Stimulated activated naive B cell treated with anti-CD40 and anti-IgM and Interleukin-4, amounts not matched to agents 10 μg/mL and 1 μg/mL and 100 μg/mL, for 72 hours (primary cell): Measurements from ENCODE around the gene CSF1.

ENCODE experiments used
- ATAC-seq, 2 donors: fragments of 150-1000 bp; cut with Tn5 transposase; replicated peaks; 2 replicates each; pipeline ENCODE4 v1.10.0; 2021; ENCODE audit warnings: moderate library complexity in 1 of 2
- DNase-seq: peaks from one replicate; pipeline ENCODE4 v3.0.0; 2021
- H3K27ac Mint-ChIP-seq: one replicate; pipeline ENCODE4 v1.8.0; 2022; ENCODE audit warnings: mild to moderate bottlenecking, mixed read lengths
- H3K27me3 Mint-ChIP-seq, 2 donors: one replicate each; pipeline ENCODE4 v1.8.0; 2022; ENCODE audit warnings: mixed read lengths in 2 of 2
- H3K36me3 Mint-ChIP-seq, 2 donors: one replicate each; pipeline ENCODE4 v1.8.0; 2022; ENCODE audit warnings: mixed read lengths in 2 of 2, mild to moderate bottlenecking in 1 of 2
- H3K4me1 Mint-ChIP-seq, 2 donors: one replicate each; pipeline ENCODE4 v1.8.0; 2022; ENCODE audit warnings: mixed read lengths in 2 of 2, mild to moderate bottlenecking in 1 of 2
- H3K4me3 Mint-ChIP-seq, 2 donors: one replicate each; pipeline ENCODE4 v1.8.0; 2022; ENCODE audit warnings: mild to moderate bottlenecking in 2 of 2, mixed read lengths in 2 of 2, moderate library complexity in 1 of 2
- H3K9me3 Mint-ChIP-seq, 2 donors: one replicate each; pipeline ENCODE4 v1.8.0; 2022; ENCODE audit warnings: mixed read lengths in 2 of 2, mild to moderate bottlenecking in 1 of 2

The CSF1 gene

DNA sequence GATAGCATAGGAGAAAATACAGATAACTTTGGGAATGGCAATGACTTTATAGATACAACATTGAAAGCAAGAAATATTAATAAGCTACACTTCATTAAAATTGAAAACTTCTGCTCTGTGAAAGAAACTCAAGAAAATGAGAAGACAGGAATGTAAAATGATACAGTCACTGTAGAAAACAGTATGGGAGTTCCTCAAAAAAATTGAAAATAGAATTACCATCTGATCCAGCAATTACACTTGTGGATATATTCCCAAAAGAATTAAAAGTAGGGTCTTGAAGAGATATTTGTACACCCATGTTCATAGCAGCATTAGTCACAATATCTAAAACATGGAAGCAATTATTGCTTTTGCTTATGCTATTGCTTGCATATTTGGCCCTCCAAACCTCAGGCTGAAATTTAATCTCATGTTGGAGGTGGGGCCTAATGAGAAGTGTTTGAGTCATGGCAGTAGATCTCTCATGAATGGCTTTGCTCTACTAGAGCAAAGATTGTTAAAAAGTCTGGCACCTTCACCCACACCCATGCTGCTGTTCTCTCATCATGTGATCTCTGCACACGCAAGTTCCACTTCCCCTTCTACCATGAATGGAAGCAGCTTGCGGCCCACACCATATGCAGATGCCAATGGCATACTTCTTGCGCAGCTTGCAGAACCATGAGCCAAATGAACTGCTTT is 58.6 kb downstream of the CSF1 start:
- peaks cover 0 to 10% of the 10 kb centered on the region in 2 donors for H3K9me3 Mint-ChIP-seq
- DNase-seq (no peak), ATAC-seq (peak; percentile 77 to 82)
- H3K27me3 Mint-ChIP-seq: peaks cover 5 to 8% of the 10 kb centered on the region in 2 donors
- H3K4me1 Mint-ChIP-seq: peaks cover 4 to 11% of the 10 kb centered on the region in 2 donors
- no peak overlapping the region for H3K27ac Mint-ChIP-seq
- no peak overlapping the region for H3K4me3 Mint-ChIP-seq
- no peaks in the 10 kb centered on the region for H3K36me3 Mint-ChIP-seq

DNA sequence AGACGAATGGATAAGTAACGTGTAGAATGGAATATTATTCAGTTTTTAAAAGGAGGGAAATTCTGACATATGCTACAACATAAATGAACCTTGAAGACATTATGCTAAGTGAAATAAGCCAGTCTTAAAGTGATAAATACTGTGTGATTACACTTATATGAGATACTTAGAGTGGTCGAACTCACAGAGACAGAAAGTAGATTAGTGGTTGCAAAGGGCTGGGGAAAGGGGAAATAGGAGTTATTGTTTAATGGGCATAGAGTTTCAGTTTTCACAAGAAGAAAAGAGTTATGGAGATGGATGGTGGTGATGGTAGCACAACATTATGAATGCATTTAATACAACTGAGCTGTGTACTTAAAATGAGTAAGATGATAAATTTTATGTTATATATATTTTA is 59.3 kb downstream of the CSF1 start:
- peak; percentile 67 to 75 for ATAC-seq
- Mint-ChIP-seq H3K36me3 (no peaks in the 10 kb centered on the region), H3K9me3 (peaks cover 0 to 9% of the 10 kb centered on the region in 2 donors), H3K27me3 (peaks cover 5% of the 10 kb centered on the region in 2 donors), H3K27ac (no peak overlapping the region), H3K4me3 (no peak overlapping the region), H3K4me1 (peaks cover 4 to 11% of the 10 kb centered on the region in 2 donors)
- no peak for DNase-seq

DNA sequence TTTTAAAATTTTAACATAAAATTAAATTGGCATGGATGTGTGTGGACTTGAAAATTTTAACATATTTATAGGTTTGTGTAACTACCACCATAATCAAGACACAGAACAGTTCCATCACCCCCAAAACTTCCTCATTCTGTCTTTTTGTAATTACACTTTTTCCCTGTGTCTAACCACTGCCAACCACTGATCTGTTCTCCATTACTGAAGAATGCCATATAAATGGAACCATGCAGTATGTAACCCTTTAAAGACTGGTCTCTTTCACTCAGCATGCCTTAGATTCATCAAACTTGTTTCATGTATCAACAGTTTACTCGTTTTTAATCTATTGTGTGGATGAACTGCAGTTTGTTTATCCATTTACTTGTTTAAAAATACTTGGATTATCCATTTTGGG is 60.9 kb downstream of the CSF1 start:
- H3K4me1 Mint-ChIP-seq: peaks cover 4 to 11% of the 10 kb centered on the region in 2 donors
- H3K4me3 Mint-ChIP-seq: no peak overlapping the region
- peaks cover 0 to 5% of the 10 kb centered on the region in 2 donors for H3K9me3 Mint-ChIP-seq
- no peaks in the 10 kb centered on the region for H3K36me3 Mint-ChIP-seq
- ATAC-seq (no peak), DNase-seq (no peak)
- no peak overlapping the region for H3K27ac Mint-ChIP-seq
- H3K27me3 Mint-ChIP-seq: peaks cover 0 to 4% of the 10 kb centered on the region in 2 donors

DNA sequence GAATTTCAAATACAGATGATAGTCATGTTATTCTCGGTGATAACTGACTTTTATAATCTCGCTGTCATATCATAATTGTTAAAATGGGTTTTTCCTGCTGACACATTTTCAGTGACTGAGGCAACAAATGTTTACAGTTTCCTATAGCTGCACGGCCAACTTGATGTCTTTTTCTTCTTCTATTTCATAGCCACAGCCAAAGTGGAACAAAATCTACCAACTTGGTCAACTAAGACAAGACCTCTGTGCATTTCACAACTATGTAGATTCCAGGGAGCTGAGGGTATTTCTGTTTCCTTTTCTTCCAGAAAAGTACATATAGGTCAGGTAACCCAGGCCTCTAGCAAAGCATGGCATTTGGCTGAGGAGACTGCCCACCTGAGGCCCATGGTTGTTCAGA is 63.5 kb downstream of the CSF1 start:
- Mint-ChIP-seq H3K4me3 (no peak overlapping the region), H3K4me1 (peaks cover 4 to 10% of the 10 kb centered on the region in 2 donors), H3K27ac (no peak overlapping the region), H3K36me3 (no peaks in the 10 kb centered on the region), H3K9me3 (peaks cover 0 to 5% of the 10 kb centered on the region in 2 donors), H3K27me3 (peaks cover 17 to 25% of the 10 kb centered on the region in 2 donors)
- DNase-seq: no peak
- ATAC-seq: no peak

DNA sequence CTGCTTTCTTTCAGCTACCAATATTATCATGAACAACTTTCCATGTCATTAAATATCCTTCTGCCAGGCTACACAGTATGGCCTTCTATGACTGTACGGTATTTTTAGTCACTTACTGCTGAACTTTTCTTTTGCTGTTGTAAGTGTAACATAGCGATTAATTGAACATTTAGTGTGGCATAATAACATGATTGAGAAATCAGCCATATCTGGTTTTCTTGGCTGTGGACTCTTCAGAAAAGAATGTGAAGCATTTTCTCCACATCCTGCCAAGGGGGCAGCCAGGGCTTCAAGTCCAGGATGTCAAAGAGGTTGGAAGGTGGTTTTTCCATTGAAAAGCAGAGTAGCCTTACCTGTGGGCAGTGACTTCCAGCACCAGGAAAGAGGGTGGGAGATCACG is 65.1 kb downstream of the CSF1 start:
- ATAC-seq: no peak
- Mint-ChIP-seq H3K9me3 (no peaks in the 10 kb centered on the region), H3K27ac (no peak overlapping the region), H3K4me1 (no peaks in the 10 kb centered on the region), H3K36me3 (no peaks in the 10 kb centered on the region), H3K4me3 (no peak overlapping the region), H3K27me3 (peaks cover 23 to 26% of the 10 kb centered on the region in 2 donors)
- DNase-seq: no peak

DNA sequence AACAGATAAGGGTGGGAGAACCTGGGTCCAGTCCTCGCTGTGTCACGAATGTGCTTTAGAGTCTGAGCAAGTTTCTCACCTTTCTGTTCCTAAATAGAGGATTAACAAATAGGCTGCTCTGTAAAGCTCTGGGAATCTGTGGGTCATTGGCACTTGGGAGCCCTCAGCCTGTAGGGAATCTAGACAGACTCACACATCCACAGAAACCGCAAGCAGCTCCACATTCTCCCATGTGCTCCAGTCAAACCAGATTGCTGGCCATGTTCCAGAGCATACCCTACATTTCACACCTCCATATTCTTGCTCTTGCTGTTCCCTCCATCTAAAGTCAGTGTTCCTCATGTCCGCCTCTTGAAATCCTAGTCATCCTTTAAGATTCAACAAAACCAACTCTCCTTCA is 66.1 kb downstream of the CSF1 start:
- Mint-ChIP-seq H3K9me3 (no peaks in the 10 kb centered on the region), H3K4me3 (no peak overlapping the region), H3K36me3 (no peaks in the 10 kb centered on the region), H3K4me1 (no peaks in the 10 kb centered on the region), H3K27ac (no peak overlapping the region), H3K27me3 (peaks cover 26 to 28% of the 10 kb centered on the region in 2 donors)
- ATAC-seq (no peak), DNase-seq (no peak)

DNA sequence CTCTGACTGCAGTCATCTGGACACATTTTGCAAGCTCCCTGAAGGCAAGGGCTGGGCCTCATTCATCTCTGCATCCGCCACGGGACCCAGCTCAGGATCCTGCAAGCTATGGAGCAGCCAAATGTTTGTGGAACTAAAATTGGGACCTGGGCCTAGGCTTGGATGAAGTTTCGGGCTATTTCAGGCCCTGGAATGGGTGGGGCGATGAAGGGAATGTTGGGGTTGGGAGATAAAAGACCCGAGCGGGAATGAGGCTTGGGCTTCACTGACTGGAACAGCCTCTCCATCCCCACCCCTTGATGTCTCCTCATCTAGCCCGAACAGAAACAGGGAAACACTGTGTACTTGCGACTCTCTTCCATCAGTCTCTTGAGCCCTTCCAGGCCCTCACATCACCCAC is 66.6 kb downstream of the CSF1 start:
- no peak for ATAC-seq
- Mint-ChIP-seq H3K36me3 (no peaks in the 10 kb centered on the region), H3K4me1 (no peaks in the 10 kb centered on the region), H3K27me3 (peaks cover 26 to 28% of the 10 kb centered on the region in 2 donors), H3K27ac (no peak overlapping the region), H3K4me3 (no peak overlapping the region), H3K9me3 (no peaks in the 10 kb centered on the region)
- DNase-seq: no peak

DNA sequence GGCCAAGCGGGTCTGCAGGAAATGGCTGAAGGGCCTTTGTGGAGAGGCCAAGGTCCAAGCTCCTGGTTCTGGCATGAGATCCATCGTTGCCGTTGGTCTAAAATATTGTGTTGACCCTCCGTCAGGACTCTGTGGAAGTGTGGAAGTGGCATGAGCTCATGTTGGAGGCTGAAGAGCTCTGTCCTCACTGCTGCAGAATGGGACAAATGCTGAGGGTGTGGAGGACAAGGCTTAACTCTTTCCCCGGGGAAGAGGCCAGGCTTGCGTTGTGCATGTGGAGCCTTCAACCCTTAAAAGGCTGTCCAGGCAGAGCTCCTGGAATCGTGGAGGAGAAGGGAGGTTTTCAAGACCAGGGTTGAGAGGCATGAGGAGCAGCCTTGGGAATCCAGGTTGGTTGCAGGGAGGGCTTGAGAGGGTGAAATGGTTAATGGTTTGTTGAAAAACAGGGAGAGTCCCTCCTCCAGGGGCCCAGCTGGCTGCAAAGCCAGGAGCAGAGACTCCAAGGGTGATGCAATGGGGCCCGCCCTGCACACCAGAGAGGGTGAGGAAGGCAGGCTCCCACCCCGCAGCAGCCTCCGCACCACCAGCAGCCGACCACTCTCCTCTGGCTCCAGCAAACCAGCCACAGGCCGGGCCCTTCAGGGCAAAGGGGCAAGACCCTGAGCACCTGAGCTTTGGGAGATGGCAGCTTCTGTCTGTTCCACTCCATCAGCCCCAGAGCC is 67.2 kb downstream of the CSF1 start:
- no peaks in the 10 kb centered on the region for H3K4me1 Mint-ChIP-seq
- H3K4me3 Mint-ChIP-seq: no peak overlapping the region

DNA sequence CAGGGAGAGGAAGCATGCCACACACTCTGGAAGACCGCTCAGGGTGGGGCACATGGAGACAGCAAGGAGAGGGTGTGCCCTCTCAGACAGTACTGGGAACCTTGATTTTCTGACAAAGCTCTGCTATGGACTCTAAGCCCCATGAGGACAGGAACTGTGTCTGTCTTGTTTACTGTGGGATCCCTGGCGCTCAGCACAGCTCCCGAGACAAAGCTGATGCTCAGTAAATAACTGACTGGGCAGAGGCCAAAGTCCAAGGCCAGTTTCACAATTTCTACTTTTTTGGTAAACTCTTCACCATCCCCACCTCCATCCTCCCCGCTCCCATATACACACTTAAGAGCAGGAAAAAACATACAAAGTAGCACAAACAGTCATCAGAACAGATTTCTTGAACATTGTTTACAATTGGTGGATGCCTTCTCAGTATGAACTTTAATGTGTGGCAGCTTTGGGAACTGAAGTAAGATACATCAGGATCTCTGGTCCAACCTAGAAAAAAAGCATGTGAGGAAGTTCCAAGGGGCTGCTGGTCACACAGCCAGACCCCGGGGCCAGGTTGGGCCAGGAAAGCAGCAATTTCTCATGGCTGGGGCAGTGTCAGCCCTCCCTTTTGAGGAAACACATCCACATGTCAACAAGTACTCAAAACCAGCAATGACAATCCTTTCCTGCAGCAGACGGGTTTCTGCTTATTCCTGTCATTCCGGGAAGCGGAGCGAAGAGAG is 68.3 kb downstream of the CSF1 start:
- no peak for DNase-seq
- no peak overlapping the region for H3K27ac Mint-ChIP-seq
- no peak overlapping the region for H3K4me3 Mint-ChIP-seq
- H3K4me1 Mint-ChIP-seq: peaks cover 0 to 2% of the 10 kb centered on the region in 2 donors
- no peaks in the 10 kb centered on the region for H3K9me3 Mint-ChIP-seq
- H3K27me3 Mint-ChIP-seq: peaks cover 26 to 28% of the 10 kb centered on the region in 2 donors
- no peaks in the 10 kb centered on the region for H3K36me3 Mint-ChIP-seq
- ATAC-seq: no peak

More for the DNA sequence above, 67.2 kb downstream of the CSF1 start:
- no peak for ATAC-seq
- Mint-ChIP-seq H3K27me3 (peaks cover 26 to 28% of the 10 kb centered on the region in 2 donors), H3K36me3 (no peaks in the 10 kb centered on the region), H3K27ac (no peak overlapping the region), H3K9me3 (no peaks in the 10 kb centered on the region)
- DNase-seq: no peak

DNA sequence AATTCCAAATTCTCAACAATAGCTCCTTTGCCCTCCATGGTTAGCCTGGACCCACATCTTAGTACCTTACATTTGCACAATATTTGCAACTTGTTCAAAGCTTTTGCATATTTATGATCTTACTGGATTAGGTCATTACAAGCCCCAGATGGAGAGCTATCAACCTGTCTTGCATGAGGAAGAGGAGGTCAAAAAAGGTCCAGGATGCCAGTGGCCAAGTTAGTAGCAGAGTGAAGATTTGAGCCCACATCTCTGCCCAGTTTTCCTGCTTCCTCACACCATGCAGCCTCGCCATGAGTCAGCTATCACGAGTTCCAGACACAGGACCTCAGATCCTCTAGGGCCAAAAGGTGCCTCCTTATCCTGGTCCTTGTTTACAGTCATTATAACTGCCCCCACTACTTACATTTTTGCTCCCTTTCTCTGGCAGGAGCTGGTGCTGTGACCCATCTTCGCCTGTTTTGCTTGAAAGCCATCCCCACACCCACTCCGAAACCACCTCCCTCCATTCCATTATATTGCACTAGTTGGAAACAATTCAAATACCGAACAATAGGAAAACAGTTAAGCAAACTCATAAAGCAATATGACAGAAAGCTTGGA is 68.9 kb downstream of the CSF1 start:
- no peak overlapping the region for H3K4me3 Mint-ChIP-seq

More for the DNA sequence above, 68.9 kb downstream of the CSF1 start:
- Mint-ChIP-seq H3K4me1 (peaks cover 0 to 9% of the 10 kb centered on the region in 2 donors), H3K9me3 (no peaks in the 10 kb centered on the region), H3K27me3 (peaks cover 26 to 28% of the 10 kb centered on the region in 2 donors), H3K36me3 (peaks cover 0 to under 1% of the 10 kb centered on the region in 2 donors), H3K27ac (no peak overlapping the region)
- DNase-seq (no peak), ATAC-seq (no peak)
